WERI-Rb-1 (cell line): Measurements from ENCODE around the gene PTTG1IP2.

Experiments
- DNase-seq: peaks from one replicate; pipeline ENCODE4 v3.0.0-alpha.2; 2020
- H3K27ac ChIP-seq: fragments of 250-450 bp; sonication (Bioruptor Pico); 2 replicates; pipeline ENCODE4 v1.5.1; 2020; ENCODE audit warnings: mild to moderate bottlenecking, moderate library complexity
- H3K27me3 ChIP-seq: fragments of 250-450 bp; sonication (Bioruptor Pico); 2 replicates; pipeline ENCODE4 v1.5.1; 2021; ENCODE audit warnings: mild to moderate bottlenecking, low read depth, moderate library complexity; ENCODE audit not compliant: insufficient read depth, severe bottlenecking
- H3K36me3 ChIP-seq: fragments of 250-450 bp; sonication (Bioruptor Pico); 2 replicates; pipeline ENCODE4 v1.5.1; 2020; ENCODE audit warnings: mild to moderate bottlenecking, moderate library complexity
- H3K4me3 ChIP-seq: 2 replicates; pipeline ENCODE4 v1.5.1; 2011; ENCODE audit warnings: low read depth, mild to moderate bottlenecking, control low read depth, low read length
- H3K9me3 ChIP-seq: fragments of 250-450 bp; sonication (Bioruptor Pico); 2 replicates; pipeline ENCODE4 v1.5.1; 2021; ENCODE audit warnings: mild to moderate bottlenecking, moderate library complexity; ENCODE audit not compliant: severe bottlenecking
- TF ChIP-seq, protein P1 (sequence below): IDR thresholded peaks from 2 replicates; pipeline ENCODE4 v1.5.1; 2011; ENCODE audit warnings: low read depth, mild to moderate bottlenecking, control low read depth, inconsistent platforms, low read length

PTTG1IP2 gene

GRCh38 chr7:90503367-90503766 lies 33.9 kb downstream of the PTTG1IP2 start:
- H3K4me3 ChIP-seq: no peak overlapping the region
- H3K27ac ChIP-seq: no peak overlapping the region
- DNase-seq: no peak
- no peaks in the 10 kb centered on the region for H3K27me3 ChIP-seq
- no peaks in the 10 kb centered on the region for H3K36me3 ChIP-seq
- no peaks in the 10 kb centered on the region for H3K9me3 ChIP-seq
- TF ChIP-seq, protein P1, sequence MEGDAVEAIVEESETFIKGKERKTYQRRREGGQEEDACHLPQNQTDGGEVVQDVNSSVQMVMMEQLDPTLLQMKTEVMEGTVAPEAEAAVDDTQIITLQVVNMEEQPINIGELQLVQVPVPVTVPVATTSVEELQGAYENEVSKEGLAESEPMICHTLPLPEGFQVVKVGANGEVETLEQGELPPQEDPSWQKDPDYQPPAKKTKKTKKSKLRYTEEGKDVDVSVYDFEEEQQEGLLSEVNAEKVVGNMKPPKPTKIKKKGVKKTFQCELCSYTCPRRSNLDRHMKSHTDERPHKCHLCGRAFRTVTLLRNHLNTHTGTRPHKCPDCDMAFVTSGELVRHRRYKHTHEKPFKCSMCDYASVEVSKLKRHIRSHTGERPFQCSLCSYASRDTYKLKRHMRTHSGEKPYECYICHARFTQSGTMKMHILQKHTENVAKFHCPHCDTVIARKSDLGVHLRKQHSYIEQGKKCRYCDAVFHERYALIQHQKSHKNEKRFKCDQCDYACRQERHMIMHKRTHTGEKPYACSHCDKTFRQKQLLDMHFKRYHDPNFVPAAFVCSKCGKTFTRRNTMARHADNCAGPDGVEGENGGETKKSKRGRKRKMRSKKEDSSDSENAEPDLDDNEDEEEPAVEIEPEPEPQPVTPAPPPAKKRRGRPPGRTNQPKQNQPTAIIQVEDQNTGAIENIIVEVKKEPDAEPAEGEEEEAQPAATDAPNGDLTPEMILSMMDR: no peak

- Histone ChIP-seq H3K27me3 (no peaks in the 10 kb centered on the region), H3K36me3 (no peaks in the 10 kb centered on the region), H3K9me3 (no peaks in the 10 kb centered on the region), H3K4me3 (no peak overlapping the region), H3K27ac (no peak overlapping the region)
- TF ChIP-seq, protein P1: no peak
- no peak for DNase-seq
These were observed 38.3 kb downstream of the PTTG1IP2 start for GRCh38 chr7:90507692-90508091.

GRCh38 chr7:90511776-90512175 lies 42.3 kb downstream of the PTTG1IP2 start:
- H3K36me3 ChIP-seq: no peaks in the 10 kb centered on the region
- no peaks in the 10 kb centered on the region for H3K9me3 ChIP-seq
- TF ChIP-seq, protein P1: no peak
- no peak overlapping the region for H3K4me3 ChIP-seq
- H3K27me3 ChIP-seq: no peaks in the 10 kb centered on the region
- H3K27ac ChIP-seq: no peak overlapping the region
- DNase-seq: no peak

DNA sequence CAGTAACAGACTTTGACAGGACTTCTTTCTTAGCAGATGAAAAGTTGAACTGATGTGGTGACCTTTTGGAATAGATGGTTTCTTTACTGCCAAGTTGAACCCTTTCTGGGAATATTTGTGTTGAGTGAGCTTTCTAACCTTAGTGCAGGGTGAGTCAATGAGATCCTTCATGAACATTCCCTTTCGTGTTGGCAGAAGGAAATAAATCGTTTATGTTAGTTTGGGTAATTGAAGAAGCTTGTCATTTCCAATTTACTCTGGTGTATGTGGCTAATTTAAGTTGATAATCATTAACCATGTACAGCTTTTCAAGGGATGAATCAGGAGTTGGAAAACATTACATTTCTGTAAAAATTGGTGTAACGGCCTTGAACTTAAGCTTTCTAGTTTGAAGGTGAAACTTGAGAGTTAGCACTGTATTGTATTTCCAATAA lies 43.4 kb downstream of the PTTG1IP2 start:
- H3K9me3 ChIP-seq: no peaks in the 10 kb centered on the region
- TF ChIP-seq, protein P1: no peak
- DNase-seq: no peak
- no peaks in the 10 kb centered on the region for H3K27me3 ChIP-seq
- no peak overlapping the region for H3K4me3 ChIP-seq
- no peaks in the 10 kb centered on the region for H3K36me3 ChIP-seq
- H3K27ac ChIP-seq: no peak overlapping the region

DNA sequence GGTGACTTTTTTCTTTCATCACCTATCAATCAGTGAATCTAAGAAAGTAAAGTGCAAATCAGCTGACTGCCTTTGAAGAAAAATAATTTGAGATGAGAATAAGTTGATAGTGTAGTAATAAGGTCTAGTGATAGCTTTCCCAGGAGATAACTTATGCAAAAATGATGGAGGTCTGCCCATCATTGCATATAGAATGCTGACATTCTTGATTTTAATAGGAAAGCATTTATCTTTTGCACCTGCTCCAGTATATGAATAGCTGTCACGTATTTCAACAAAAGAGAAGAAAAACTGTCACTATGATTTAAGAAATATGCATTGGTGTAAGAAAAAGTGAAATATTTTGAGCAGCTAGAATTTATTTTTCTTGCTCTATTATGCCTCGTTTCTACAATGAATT lies 46.8 kb downstream of the PTTG1IP2 start:
- TF ChIP-seq, protein P1: no peak
- H3K27me3 ChIP-seq: no peaks in the 10 kb centered on the region
- DNase-seq: no peak
- no peaks in the 10 kb centered on the region for H3K9me3 ChIP-seq
- no peak overlapping the region for H3K27ac ChIP-seq
- H3K36me3 ChIP-seq: no peaks in the 10 kb centered on the region
- H3K4me3 ChIP-seq: no peak overlapping the region

GRCh38 chr7:90518630-90519029 lies 49.2 kb downstream of the PTTG1IP2 start:
- H3K27me3 ChIP-seq: no peaks in the 10 kb centered on the region
- no peaks in the 10 kb centered on the region for H3K36me3 ChIP-seq
- no peak for DNase-seq
- no peak overlapping the region for H3K27ac ChIP-seq
- H3K4me3 ChIP-seq: no peak overlapping the region
- TF ChIP-seq, protein P1: no peak
- H3K9me3 ChIP-seq: no peaks in the 10 kb centered on the region
